ENCODE data around the gene TNS2. TPM values are rescaled to one million over a fixed set of nuclear protein-coding genes. Genes with fewer than 3 reads are reported as not detected.

Gene TNS2
- total RNA-seq, 2 donors from 2014 or later: 66.5 to 180 TPM

DNA sequence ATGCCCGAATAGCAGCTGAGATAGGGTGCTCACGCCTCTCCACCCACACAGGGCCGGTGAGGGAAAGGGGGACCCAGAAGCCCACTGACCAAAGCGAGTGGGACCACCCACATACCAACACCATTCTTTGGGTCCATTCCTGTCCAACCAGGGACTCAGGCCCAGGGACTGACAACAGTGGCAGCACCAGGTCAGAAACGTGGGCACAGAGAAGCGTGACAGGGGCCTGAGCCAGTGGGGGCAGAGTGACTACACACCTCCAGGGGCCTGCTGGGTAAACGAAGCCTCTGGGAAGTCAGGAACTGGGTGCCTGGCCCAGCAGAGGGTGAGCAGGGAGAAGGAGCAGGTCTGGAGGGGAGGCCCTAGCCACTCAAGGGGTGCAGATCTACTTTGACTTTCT lies 15.6 kb downstream of the TNS2 start:
- Histone ChIP-seq H3K27ac (peak overlapping the region; percentile 58 to 70), H3K36me3 (peaks cover 0 to 18% of the 10 kb centered on the region in 2 donors), H3K27me3 (replicated peaks; ENCODE audit: insufficient read depth) (no peaks in the 10 kb centered on the region), H3K4me3 (no peak overlapping the region), H3K4me1 (replicated peaks) (peaks cover 16% of the 10 kb centered on the region), H3K9me3 (no peaks in the 10 kb centered on the region)
- TF ChIP-seq POLR2AphosphoS5 (IDR thresholded peaks at IDR 0.05) (no peak), POLR2A (IDR thresholded peaks at IDR 0.05) (no peak)
- TF ChIP-seq, protein P1, sequence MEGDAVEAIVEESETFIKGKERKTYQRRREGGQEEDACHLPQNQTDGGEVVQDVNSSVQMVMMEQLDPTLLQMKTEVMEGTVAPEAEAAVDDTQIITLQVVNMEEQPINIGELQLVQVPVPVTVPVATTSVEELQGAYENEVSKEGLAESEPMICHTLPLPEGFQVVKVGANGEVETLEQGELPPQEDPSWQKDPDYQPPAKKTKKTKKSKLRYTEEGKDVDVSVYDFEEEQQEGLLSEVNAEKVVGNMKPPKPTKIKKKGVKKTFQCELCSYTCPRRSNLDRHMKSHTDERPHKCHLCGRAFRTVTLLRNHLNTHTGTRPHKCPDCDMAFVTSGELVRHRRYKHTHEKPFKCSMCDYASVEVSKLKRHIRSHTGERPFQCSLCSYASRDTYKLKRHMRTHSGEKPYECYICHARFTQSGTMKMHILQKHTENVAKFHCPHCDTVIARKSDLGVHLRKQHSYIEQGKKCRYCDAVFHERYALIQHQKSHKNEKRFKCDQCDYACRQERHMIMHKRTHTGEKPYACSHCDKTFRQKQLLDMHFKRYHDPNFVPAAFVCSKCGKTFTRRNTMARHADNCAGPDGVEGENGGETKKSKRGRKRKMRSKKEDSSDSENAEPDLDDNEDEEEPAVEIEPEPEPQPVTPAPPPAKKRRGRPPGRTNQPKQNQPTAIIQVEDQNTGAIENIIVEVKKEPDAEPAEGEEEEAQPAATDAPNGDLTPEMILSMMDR (IDR thresholded peaks at IDR 0.05): no peak
- intact Hi-C loops (cut with DNase I): loop anchor here (1.0 to 5.0 kb wide), 3 partner anchors 34 to 131 kb away; no protein-coding TSS in a partner anchor
- DNase-seq (ENCODE audit: low spot score): no peak
- WGBS: 65% methylated on average over 7 of the region's 7 CpGs

DNA sequence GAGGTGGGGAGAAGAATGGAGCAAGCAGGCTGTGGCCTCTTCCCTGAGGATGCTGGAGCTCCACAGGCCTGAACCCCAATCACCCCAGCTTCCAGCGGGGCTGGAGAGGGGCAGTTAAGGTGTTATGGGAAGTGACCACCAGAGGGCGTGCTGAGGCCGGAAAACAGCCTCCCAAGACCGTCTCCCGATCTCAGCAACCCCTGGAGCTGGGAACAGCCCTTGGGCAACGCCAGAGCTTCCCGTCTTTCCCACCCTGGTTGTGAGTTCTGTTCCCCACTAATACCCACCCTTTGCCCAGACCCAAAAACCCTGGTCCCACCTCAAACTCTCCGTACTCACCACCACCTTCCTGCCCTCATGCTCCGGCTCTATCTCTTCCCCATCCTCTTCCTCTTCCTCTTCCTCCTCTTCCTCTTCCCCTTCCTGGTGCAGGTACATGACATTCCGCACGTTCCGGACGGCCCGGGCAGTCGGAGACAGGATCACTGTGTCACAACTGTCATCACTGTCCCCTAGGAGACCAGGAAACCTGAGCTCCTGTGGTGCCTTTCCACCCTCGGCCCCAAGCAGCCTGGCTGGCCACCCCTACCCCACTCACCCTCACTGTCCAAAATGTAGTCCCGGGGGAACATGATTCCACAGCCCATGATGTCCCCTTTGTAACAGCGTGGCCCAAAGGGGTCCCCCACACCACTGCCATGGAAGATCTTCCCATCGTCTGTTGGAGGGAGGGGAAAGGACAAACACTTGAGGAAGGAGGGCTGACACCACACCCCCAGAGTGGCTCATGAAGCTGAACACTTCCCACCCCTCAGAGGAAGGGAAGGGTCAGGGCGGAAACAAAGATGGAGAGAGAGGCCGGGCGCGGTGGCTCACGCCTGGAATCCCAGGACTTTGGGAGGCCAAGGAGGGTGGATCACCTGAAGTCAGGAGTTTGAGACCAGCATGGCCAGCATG lies 16.4 kb downstream of the TNS2 start:
- Histone ChIP-seq H3K4me1 (replicated peaks) (peaks cover 8% of the 10 kb centered on the region), H3K27ac (peak overlapping the region; percentile 58 to 70), H3K4me3 (no peak overlapping the region), H3K36me3 (peaks cover 0 to 18% of the 10 kb centered on the region in 2 donors), H3K27me3 (replicated peaks; ENCODE audit: insufficient read depth) (no peaks in the 10 kb centered on the region), H3K9me3 (no peaks in the 10 kb centered on the region)
- TF ChIP-seq POLR2A (IDR thresholded peaks at IDR 0.05) (no peak), POLR2AphosphoS5 (IDR thresholded peaks at IDR 0.05) (peak; percentile 62)
- TF ChIP-seq, protein P1 (IDR thresholded peaks at IDR 0.05): peak; percentile 80 to 95 (median 93)
- intact Hi-C loops (cut with DNase I): loop anchor here (1.0 to 5.0 kb wide), 3 partner anchors 33 to 131 kb away; no protein-coding TSS in a partner anchor
- WGBS: 37% methylated on average over 24 of the region's 24 CpGs
- no peak for DNase-seq (ENCODE audit: low spot score)

DNA sequence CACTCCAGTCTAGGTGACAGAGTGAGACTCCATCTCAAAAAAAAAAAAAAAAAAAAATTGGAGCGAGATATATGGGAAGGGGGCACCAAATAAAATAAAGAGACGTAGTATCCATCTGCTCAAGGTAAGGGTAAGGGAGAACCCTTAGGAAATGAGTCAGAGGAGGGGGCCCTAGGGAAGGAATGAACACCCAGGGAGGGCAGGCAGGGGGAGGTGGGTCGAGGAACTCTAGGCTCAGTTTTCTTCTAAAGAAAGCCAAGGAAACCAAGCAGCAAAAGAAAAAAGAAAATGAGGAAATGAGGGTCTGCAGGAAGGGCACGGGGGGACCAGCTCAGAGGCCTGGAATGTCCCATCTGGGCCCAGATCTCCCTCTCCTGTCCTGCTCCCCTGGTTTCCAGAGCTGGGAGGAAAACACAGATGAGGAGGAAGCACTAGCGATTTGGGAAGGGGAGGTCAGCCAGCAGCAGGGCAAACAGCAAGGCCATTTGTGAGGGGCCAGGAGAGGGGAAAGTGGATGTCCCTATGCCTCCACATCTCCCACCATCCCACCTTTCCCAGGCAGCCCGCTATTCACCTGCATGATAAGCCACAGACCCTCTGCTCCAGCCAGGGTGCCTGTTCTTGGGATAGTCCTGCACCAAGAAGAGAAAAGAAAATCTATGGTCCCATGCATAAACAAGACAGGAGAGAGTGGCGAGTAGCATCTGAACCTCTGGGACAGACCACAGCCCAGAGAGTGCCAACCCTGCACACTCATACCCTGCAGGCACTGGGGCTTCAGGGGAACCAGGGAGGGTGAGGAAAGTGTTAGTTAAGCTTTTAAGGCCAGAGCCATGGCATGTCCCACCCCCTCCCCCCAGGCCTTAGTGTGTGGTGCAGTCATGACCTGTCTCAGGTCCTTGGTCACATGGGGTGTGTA lies 17.5 kb downstream of the TNS2 start:
- 78% methylated on average over 7 of the region's 7 CpGs for WGBS
- no peak overlapping the region for H3K27ac ChIP-seq
- intact Hi-C loops (cut with DNase I): loop anchor here (5.0 kb wide), 1 partner anchor 90 kb away; no protein-coding TSS in a partner anchor
- no peak for DNase-seq (ENCODE audit: low spot score)
- no peaks in the 10 kb centered on the region for H3K9me3 ChIP-seq
- H3K4me3 ChIP-seq: no peak overlapping the region
- H3K4me1 ChIP-seq (replicated peaks): peaks cover 7% of the 10 kb centered on the region
- TF ChIP-seq, protein P1 (IDR thresholded peaks at IDR 0.05): no peak
- TF ChIP-seq POLR2A (IDR thresholded peaks at IDR 0.05) (no peak), POLR2AphosphoS5 (IDR thresholded peaks at IDR 0.05) (no peak)
- no peaks in the 10 kb centered on the region for H3K27me3 ChIP-seq (replicated peaks; ENCODE audit: insufficient read depth)
- H3K36me3 ChIP-seq: peaks cover 0 to 18% of the 10 kb centered on the region in 2 donors

DNA sequence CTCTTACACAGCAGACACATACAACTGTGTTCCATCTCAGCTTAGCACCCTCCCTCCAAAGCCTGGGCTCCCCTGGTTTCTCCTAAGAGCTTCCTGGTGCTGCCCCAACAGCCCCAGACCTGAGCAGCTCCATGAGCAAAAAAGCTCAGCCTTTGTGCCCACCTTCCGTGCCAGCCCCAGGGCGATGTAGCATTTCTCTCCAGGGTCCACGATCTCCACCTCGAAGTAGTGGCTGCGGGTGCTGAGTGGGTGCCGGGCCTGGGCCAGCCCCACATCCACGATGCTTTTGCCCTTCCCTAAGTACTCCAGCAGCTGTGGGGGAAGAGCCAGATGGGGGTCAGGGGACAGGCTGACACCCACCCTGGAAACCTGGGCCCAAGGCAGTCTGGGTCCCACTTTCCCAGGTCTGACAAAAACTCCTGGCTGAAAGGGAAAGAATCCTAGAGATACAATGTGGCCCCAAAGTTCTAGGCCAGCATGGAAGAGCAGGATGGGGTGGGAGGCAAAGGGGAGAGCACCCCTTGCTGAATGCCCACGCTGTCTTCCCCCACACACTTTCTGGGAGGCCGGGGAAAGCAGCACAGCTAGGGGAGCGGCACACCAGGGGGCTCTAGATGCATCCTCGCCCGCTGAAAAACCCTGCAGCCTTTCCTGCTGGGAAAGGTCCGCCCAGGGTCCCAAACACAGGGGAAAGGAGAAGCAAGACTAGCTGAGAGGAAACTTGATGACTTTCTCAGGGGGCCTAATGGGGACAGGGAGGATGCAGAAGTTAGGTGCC lies 18.3 kb downstream of the TNS2 start:
- Histone ChIP-seq H3K4me1 (replicated peaks) (peaks cover 7% of the 10 kb centered on the region), H3K27ac (peak overlapping the region; percentile 47 to 62), H3K4me3 (no peak overlapping the region), H3K27me3 (replicated peaks; ENCODE audit: insufficient read depth) (no peaks in the 10 kb centered on the region), H3K36me3 (peaks cover 0 to 18% of the 10 kb centered on the region in 2 donors), H3K9me3 (no peaks in the 10 kb centered on the region)
- TF ChIP-seq POLR2A (IDR thresholded peaks at IDR 0.05) (no peak), POLR2AphosphoS5 (IDR thresholded peaks at IDR 0.05) (no peak)
- TF ChIP-seq, protein P1 (IDR thresholded peaks at IDR 0.05): no peak
- intact Hi-C loops (cut with DNase I): loop anchor here (5.0 kb wide), 1 partner anchor 89 kb away; no protein-coding TSS in a partner anchor
- WGBS: 84% methylated on average over 13 of the region's 13 CpGs
- no peak for DNase-seq (ENCODE audit: low spot score)

All from prostate gland (tissue), 2 donors.